ENCODE data around the gene KRTAP10-2. TPM values are rescaled to one million over a fixed set of nuclear protein-coding genes. Genes with fewer than 3 reads are reported as not detected.

KRTAP10-2 gene
- total and polyA plus RNA-seq, 2 of the 4 experiments (the other 2 are of a cell fraction): not detected

- H3K27me3 ChIP-seq (ENCODE audit: control insufficient read depth, insufficient read depth, low read length): no peaks in the 10 kb centered on the region; the same call in 1 of the 2 replicates
- H2BK15ac ChIP-seq (ENCODE audit: low read depth, low read length): no peak overlapping the region
- no peak overlapping the region for H3K4ac ChIP-seq (ENCODE audit: low read depth, low read length)
- no peak overlapping the region for H3K14ac ChIP-seq (replicated peaks; ENCODE audit: low read depth, low read length)
- H2AK5ac ChIP-seq (ENCODE audit: low read depth, low read length): no peak overlapping the region
- no peaks in the 10 kb centered on the region for H3K9me1 ChIP-seq (ENCODE audit: insufficient read depth, low read length)
- H3K9ac ChIP-seq (ENCODE audit: low read depth, low read length): no peak overlapping the region
- DNase-seq (no peak), ATAC-seq (ENCODE audit: low read depth) (no peak)
- H2BK20ac ChIP-seq (ENCODE audit: low read depth, low read length): no peak overlapping the region
- H3K23ac ChIP-seq (ENCODE audit: low read depth, low read length): no peak overlapping the region
- no TSS peak for BruUV-seq (replicated peaks)
- no peak overlapping the region for H2AFZ ChIP-seq (replicated peaks; ENCODE audit: low read length, poor library complexity)
- H3K18ac ChIP-seq (ENCODE audit: low read depth, low read length): no peak overlapping the region
- 52% methylated on average over 7 of the region's 17 CpGs; no CpG with 5 or more reads in 1 of the 2 experiments for WGBS, 2 experiments (ENCODE audit: extremely low coverage in 2 of 2, insufficient read length in 1 of 2)
- dilution Hi-C loops (cut with HindIII; ENCODE audit: low sequenced_read_pairs, unreplicated experiment) (no loop called here), intact Hi-C loops (cut with micrococcal nuclease) (no loop called here), in situ Hi-C loops (cut with MboI; ENCODE audit: low sequenced_read_pairs) (no loop called here)
- CTCF ChIA-PET: no interaction called here
- POLR2A ChIA-PET (ENCODE audit: unreplicated experiment): no interaction called here
- H3K4me2 ChIP-seq (ENCODE audit: low read depth, low read length): no peak overlapping the region
- H3K56ac ChIP-seq (ENCODE audit: extremely low read depth, insufficient read depth, low read length): no peak overlapping the region
- H3K4me3 ChIP-seq (ENCODE audit: insufficient read depth, low read depth, low read length): no peak overlapping the region
- H3K27ac ChIP-seq (ENCODE audit: insufficient read depth, low read length): no peak overlapping the region
- peaks cover 11% of the 10 kb centered on the region for H3K9me3 ChIP-seq (ENCODE audit: control insufficient read depth, insufficient read depth, low read length)
- H3K4me1 ChIP-seq (ENCODE audit: control insufficient read depth, insufficient read depth, low read length): no peaks in the 10 kb centered on the region
- H4K20me1 ChIP-seq (ENCODE audit: insufficient read depth, low read length): no peaks in the 10 kb centered on the region
- H2AK9ac ChIP-seq (replicated peaks; ENCODE audit: low read depth, low read length, poor library complexity): no peak overlapping the region
- H3K79me1 ChIP-seq (ENCODE audit: low read depth in 1 of 2, low read length in 2 of 2): no peaks in the 10 kb centered on the region
- no peak overlapping the region for H4K5ac ChIP-seq (ENCODE audit: low read depth, low read length)
- H2BK5ac ChIP-seq (ENCODE audit: low read depth, low read length, poor library complexity, severe bottlenecking): no peak overlapping the region
- no peak overlapping the region for H4K91ac ChIP-seq (ENCODE audit: insufficient read depth, low read depth, low read length)
- no peaks in the 10 kb centered on the region for H3K36me3 ChIP-seq (ENCODE audit: control insufficient read depth, insufficient read depth, low read length)
- TF ChIP-seq NFE2L2 (IDR thresholded peaks at IDR 0.05; ENCODE audit: low read depth, low read length) (no peak), FOS (IDR thresholded peaks at IDR 0.05; ENCODE audit: low read depth, low read length) (no peak), MXI1 (IDR thresholded peaks at IDR 0.05; ENCODE audit: borderline replicate concordance, low read depth, low read length) (no peak), RAD21 (IDR thresholded peaks at IDR 0.05; ENCODE audit: low read length) (no peak), RCOR1 (IDR thresholded peaks at IDR 0.05; ENCODE audit: insufficient replicate concordance, low read length) (no peak), MAFK (IDR thresholded peaks at IDR 0.05; ENCODE audit: low read depth, low read length) (no peak), SMC3 (IDR thresholded peaks at IDR 0.05; ENCODE audit: low read depth, low read length) (no peak), ELK1 (IDR thresholded peaks at IDR 0.05; ENCODE audit: borderline replicate concordance, low read depth, low read length) (no peak), CEBPB (IDR thresholded peaks at IDR 0.05; ENCODE audit: low read depth, low read length) (no peak)
- TF ChIP-seq, protein P1, sequence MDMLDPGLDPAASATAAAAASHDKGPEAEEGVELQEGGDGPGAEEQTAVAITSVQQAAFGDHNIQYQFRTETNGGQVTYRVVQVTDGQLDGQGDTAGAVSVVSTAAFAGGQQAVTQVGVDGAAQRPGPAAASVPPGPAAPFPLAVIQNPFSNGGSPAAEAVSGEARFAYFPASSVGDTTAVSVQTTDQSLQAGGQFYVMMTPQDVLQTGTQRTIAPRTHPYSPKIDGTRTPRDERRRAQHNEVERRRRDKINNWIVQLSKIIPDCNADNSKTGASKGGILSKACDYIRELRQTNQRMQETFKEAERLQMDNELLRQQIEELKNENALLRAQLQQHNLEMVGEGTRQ (IDR thresholded peaks at IDR 0.05; ENCODE audit: low read depth, low read length): no peak
- H4K8ac ChIP-seq (ENCODE audit: low read depth in 2 of 2, low read length in 2 of 2): no peak overlapping the region
- H2BK120ac ChIP-seq (ENCODE audit: low read depth, low read length): no peak overlapping the region
These were observed 27.2 kb upstream of the KRTAP10-2 start for GRCh38 chr21:44578371-44579055.

All from IMR-90 (cell line).